ENCODE measurements around the gene LIN54. TPM values are rescaled to one million over a fixed set of nuclear protein-coding genes. Genes with fewer than 3 reads are reported as not detected.

LIN54 gene
- total and polyA plus RNA-seq, 2 of the 4 experiments (the other 2 are of a cell fraction), result 5.3 to 26.9 TPM

GRCh38 chr4:82994834-82995233 lies 15.8 kb downstream of the LIN54 start:
- Histone ChIP-seq H3K56ac (ENCODE audit: extremely low read depth, insufficient read depth, low read length) (no peak overlapping the region), H2AK9ac (replicated peaks; ENCODE audit: low read depth, low read length, poor library complexity) (no peak overlapping the region), H3K36me3 (ENCODE audit: control insufficient read depth, insufficient read depth, low read length) (0 out of 2 replicates have a peak, but pooled peaks cover 1% of the 10 kb centered on the region), H3K23ac (ENCODE audit: low read depth, low read length) (no peak overlapping the region), H4K5ac (ENCODE audit: low read depth, low read length) (no peak overlapping the region), H3K14ac (replicated peaks; ENCODE audit: low read depth, low read length) (no peak overlapping the region), H2AFZ (replicated peaks; ENCODE audit: low read length, poor library complexity) (no peak overlapping the region), H2AK5ac (ENCODE audit: low read depth, low read length) (no peak overlapping the region), H4K8ac (ENCODE audit: low read depth in 2 of 2, low read length in 2 of 2) (no peak overlapping the region), H2BK5ac (ENCODE audit: low read depth, low read length, poor library complexity, severe bottlenecking) (no peak overlapping the region), H3K4me2 (ENCODE audit: low read depth, low read length) (no peak overlapping the region), H3K27ac (ENCODE audit: insufficient read depth, low read length) (no peak overlapping the region), H3K18ac (ENCODE audit: low read depth, low read length) (no peak overlapping the region), H3K9ac (ENCODE audit: low read depth, low read length) (no peak overlapping the region), H4K20me1 (ENCODE audit: insufficient read depth, low read length) (no peaks in the 10 kb centered on the region), H3K27me3 (ENCODE audit: control insufficient read depth, insufficient read depth, low read length) (no peaks in the 10 kb centered on the region), H2BK120ac (ENCODE audit: low read depth, low read length) (no peak overlapping the region), H3K4ac (ENCODE audit: low read depth, low read length) (no peak overlapping the region), H3K4me3 (ENCODE audit: insufficient read depth, low read depth, low read length) (no peak overlapping the region), H3K4me1 (ENCODE audit: control insufficient read depth, insufficient read depth, low read length) (peaks cover 4% of the 10 kb centered on the region), H2BK15ac (ENCODE audit: low read depth, low read length) (no peak overlapping the region), H3K9me3 (ENCODE audit: control insufficient read depth, insufficient read depth, low read length) (no peaks in the 10 kb centered on the region), H4K91ac (ENCODE audit: insufficient read depth, low read depth, low read length) (no peak overlapping the region), H3K79me1 (ENCODE audit: low read depth in 1 of 2, low read length in 2 of 2) (peaks cover 29 to 42% of the 10 kb centered on the region in 2 experiments), H3K9me1 (ENCODE audit: insufficient read depth, low read length) (peaks cover 5% of the 10 kb centered on the region), H2BK20ac (ENCODE audit: low read depth, low read length) (no peak overlapping the region)
- ATAC-seq (ENCODE audit: low read depth), result no peak
- ChIA-PET CTCF (no interaction called here), POLR2A (ENCODE audit: unreplicated experiment) (no interaction called here)
- WGBS, 2 experiments (ENCODE audit: extremely low coverage in 2 of 2, insufficient read length in 1 of 2), result no CpG with 5 or more reads among the region's 4 CpGs
- DNase-seq, result no peak
- in situ Hi-C loops (cut with MboI; ENCODE audit: low sequenced_read_pairs), result no loop called here
- no TSS peak for BruUV-seq (replicated peaks)
- intact Hi-C loops (cut with micrococcal nuclease), result no loop called here
- dilution Hi-C loops (cut with HindIII; ENCODE audit: low sequenced_read_pairs, unreplicated experiment), result no loop called here
- no peak for TF ChIP-seq MAZ (IDR thresholded peaks at IDR 0.05; ENCODE audit: borderline replicate concordance, low read depth, low read length)
- TF ChIP-seq FOS (IDR thresholded peaks at IDR 0.05; ENCODE audit: low read depth, low read length), result no peak
- no peak for TF ChIP-seq USF2 (IDR thresholded peaks at IDR 0.05; ENCODE audit: low read depth, low read length)
- no peak for TF ChIP-seq RAD21 (IDR thresholded peaks at IDR 0.05; ENCODE audit: low read length)
- no peak for TF ChIP-seq MAFK (IDR thresholded peaks at IDR 0.05; ENCODE audit: low read depth, low read length)
- no peak for TF ChIP-seq MXI1 (IDR thresholded peaks at IDR 0.05; ENCODE audit: borderline replicate concordance, low read depth, low read length)
- no peak for TF ChIP-seq CTCF (conservative IDR thresholded peaks at IDR 0.05; ENCODE audit: low read depth, low read length)
- no peak for TF ChIP-seq BHLHE40 (IDR thresholded peaks at IDR 0.05; ENCODE audit: low read depth, low read length)
- no peak for TF ChIP-seq SMC3 (IDR thresholded peaks at IDR 0.05; ENCODE audit: low read depth, low read length)
- TF ChIP-seq CHD1 (IDR thresholded peaks at IDR 0.05; ENCODE audit: low read depth, low read length), result no peak
- no peak for TF ChIP-seq RFX5 (IDR thresholded peaks at IDR 0.05; ENCODE audit: low read depth, low read length)
- no peak for TF ChIP-seq RCOR1 (IDR thresholded peaks at IDR 0.05; ENCODE audit: insufficient replicate concordance, low read length)
- TF ChIP-seq POLR2A (IDR thresholded peaks at IDR 0.05; ENCODE audit: low read depth, low read length), result no peak
- no peak for TF ChIP-seq NFE2L2 (IDR thresholded peaks at IDR 0.05; ENCODE audit: low read depth, low read length)
- no peak for TF ChIP-seq ELK1 (IDR thresholded peaks at IDR 0.05; ENCODE audit: borderline replicate concordance, low read depth, low read length)
- TF ChIP-seq CEBPB (IDR thresholded peaks at IDR 0.05; ENCODE audit: low read depth, low read length), result no peak

Data from IMR-90 (cell line).